Nucleus accumbens (tissue), 56 donors: Measurements from ENCODE around the gene C19orf38.
"Not testable (repeated sequence)": the region's sequence is repeated elsewhere in the genome, so short reads cannot be mapped to it uniquely, and the experiment has no call there.

Experiments used
- DNase-seq, 56 donors: peaks; one replicate each; lab custom pipeline; 2025; lab: John Stamatoyannopoulos, UW

C19orf38 gene

DNA sequence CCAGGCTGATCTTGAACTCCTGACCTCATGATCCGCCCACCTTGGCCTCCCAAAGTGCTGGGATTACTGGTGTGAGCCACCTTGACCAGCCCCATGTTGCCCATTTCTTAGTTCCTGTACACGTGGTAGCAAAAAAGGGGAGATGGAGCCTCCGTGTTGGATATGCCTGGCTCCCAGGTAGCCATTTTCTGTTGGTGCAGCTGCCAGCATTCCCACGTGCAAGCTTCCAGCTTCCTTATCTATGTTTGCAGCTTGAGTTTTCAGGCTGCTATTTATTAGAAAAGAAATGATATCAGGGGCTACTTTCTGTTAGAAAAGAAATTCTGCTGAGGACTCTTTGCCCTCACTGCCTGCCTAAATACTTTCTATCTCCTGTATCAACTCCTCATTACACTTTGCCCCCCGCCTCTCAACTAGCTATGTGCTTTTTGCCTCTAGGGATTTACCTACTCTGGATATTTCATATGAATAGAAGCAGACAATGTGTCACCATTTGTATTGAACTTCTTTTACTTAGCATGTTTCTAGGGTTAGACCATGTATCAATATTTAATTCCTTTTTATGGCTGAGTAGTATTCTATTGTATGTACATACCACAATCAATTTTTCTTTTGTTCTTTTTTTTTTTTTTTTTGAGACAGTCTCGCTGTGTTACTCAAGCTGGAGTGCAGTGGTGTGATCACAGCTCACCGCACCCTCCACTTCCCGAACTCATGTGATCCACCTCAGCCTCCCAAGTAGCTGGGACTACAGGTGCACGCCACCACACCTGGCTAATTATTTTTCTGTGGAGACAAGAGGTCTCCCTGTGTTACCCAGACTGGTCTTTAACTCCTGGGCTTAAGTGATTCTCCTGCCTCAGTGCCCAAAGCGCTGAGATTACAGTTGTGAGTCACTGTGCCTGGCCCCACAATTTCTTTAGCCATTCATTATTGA lies 8.8 kb upstream of the C19orf38 start:
- no peak for DNase-seq

GRCh38 chr19:10842788-10843187 lies 5.4 kb upstream of the C19orf38 start:
- no peak for DNase-seq

DNA sequence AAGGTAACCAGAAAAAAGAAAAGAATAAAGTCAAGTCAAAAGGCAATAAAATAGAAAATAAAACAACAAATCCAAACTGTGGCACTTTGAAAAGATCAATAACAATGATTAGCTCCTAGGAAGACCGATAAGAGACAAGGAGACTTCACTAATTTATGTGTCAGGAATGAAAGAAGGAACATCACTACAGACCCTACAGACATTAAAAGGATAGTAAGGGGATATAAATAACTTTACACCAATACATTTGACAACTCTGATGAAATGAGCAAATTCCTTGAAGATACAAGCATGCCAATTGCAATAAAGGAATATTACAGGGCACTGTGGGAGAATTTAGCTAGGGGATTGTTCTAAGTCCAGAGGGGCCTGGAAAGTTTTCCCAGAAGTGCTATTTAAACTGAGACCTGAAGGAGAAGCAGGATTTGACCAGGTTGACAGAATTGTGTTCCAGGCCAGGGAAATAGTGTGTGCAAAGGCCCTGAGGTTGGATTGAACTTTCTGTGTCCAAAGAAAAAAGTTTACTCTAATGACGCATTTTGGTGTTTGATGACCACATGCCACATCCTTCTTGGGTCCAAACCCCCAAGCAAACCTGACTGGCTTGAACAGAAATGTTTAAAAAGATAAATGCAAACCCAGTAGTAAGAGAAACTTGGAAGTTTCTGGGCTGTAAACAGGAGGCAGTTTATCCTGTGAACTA lies 1.6 kb upstream of the C19orf38 start:
- no peak for DNase-seq

- DNase-seq = no peak
Measured at GRCh38 chr19:10850631-10851030, 2.4 kb downstream of the C19orf38 start.

- no peak for DNase-seq
Measured at GRCh38 chr19:10852098-10852800, 4.0 kb downstream of the C19orf38 start.

- DNase-seq = no peak
Measured at GRCh38 chr19:10852941-10853340, 4.7 kb downstream of the C19orf38 start.

GRCh38 chr19:10854350-10855089 lies 6.3 kb downstream of the C19orf38 start:
- no peak for DNase-seq

DNA sequence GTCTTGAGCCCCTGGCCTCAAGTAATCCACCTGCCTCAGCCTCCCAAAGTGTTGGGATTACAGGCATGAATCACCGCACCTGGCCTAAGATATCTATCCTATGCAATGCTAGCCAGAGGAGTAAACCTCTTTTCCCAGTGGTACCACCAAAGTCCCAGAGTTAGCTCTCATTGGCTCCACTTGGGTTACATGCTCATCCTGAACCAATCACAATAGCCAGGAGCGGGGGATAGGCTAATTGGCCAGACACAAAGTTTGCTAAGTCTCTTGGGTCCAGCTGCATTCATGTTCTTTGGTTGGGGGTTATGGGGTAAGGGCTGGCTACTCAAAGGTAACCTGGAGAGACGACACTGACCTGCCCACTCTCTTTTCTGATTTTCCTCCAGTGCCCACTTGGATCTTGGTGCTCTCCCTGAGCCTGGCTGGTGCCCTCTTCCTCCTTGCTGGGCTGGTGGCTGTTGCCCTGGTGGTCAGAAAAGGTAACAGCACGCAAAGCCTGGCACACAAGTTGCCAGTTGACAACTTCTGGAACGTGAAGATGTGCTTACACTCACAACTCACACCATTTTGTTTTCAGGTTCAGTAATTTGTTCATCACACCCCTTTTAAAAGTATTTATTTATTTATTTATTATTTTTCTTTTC lies 7.8 kb downstream of the C19orf38 start:
- no peak for DNase-seq

GRCh38 chr19:10856899-10857298 lies 8.7 kb downstream of the C19orf38 start:
- DNase-seq = not testable (repeated sequence)

DNA sequence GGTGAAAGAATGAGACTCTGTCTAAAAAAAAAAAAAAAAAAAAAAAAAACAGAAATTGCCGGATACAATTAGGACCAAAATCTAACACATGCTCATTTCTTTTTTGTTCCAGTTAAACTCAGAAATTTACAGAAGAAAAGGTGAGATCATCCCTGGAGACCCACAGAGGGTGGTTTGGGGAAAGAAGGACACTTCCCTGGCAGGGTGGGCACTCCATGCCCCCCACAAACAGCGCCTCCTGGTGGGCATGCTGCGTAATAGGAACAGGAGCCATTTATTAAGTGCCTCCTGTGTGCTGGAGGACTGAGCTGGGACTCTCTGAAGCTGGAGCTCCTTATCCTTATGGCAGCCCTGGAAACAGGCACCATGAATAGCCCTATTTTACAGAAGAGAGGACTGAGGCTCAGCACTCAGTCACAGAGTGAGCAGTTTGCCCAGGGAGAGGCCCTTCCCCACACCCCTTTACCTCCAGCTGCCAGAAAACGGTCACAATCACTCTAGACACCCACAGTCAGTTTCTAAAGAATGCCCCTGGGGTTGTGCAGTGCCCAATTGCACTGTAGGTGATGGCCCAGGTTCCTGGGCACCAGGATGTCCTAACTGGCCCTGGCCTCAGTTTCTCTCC lies 10.1 kb downstream of the C19orf38 start:
- DNase-seq = no peak

GRCh38 chr19:10861103-10861651 lies 13.0 kb downstream of the C19orf38 start:
- DNase-seq = no peak

DNA sequence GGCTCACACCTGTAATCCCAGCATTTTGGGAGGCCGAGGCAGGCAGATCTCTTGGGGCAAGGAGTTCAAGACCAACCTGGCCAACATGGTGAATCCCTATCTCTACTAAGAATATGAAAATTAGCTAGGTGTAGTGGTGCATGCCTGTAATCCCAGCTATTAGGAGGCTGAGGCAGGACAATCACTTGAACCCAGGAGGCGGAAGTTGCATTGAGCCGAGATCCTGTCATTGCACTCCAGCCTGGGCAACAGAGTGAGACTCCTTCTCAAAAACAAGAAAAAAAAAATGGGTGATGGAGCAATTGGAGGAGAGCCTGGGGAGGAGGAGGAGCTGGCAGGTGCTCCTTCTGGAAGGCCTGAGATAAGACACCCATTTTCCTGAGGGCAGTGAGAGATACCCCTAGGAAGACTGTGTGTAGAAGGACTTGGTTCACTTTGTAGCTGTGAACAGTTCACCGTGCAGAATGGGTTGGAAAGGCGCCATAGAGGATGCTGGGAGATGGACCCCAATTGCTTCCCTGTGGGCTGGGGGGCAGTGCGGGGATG lies 14.4 kb downstream of the C19orf38 start:
- DNase-seq = no peak

DNA sequence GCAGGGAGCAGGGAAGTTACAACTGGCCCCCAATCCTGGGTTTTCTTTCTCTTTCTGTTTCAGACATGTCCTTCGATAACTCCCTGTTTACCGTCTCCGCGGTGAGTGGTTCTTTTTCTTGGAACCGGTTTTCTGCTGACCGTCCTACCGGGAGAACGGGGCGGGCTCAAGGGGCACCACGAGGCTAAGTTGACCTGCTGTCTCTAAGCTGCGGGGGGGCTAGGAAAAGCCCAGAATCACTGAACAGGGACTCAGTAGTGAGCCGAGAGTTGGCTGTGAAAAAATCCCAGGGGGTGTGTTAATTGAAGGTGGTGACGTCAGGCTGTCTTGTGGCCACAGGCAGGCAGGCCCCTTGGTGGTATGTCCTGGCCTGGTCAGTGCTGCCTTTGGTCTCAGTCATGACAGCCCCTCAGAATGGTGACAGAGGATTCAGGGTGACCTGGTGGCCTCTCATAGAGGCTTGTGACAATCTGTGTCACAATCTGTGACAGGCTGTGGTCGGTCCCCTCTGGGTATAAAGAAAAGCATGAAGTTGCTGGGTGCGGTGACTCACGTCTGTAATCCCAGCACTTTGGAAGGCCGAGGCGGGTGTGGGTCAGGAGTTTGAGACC lies 15.0 kb downstream of the C19orf38 start:
- DNase-seq = peak in 1 of 56 donors; percentile 6

DNA sequence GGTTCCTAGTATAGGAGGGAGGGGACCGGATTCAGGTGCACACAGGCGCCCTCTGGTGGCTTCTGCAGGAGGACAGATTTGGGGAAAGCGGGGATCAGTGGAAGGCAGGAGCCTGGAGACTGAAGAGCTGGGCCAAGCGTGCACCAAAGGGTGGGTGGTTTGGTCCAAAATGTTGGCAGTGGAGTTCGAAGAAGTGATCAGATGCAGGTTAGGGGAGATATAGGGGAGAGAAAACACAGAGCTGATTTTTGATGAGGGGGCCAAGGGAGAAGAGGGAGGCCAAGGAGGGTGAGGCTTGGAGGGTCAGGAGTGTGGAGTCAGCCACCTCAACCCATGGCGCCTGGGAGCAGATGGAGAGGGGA lies 16.3 kb downstream of the C19orf38 start:
- peak in 53 of 56 donors; percentile 14 to 92 (median 63) for DNase-seq

DNA sequence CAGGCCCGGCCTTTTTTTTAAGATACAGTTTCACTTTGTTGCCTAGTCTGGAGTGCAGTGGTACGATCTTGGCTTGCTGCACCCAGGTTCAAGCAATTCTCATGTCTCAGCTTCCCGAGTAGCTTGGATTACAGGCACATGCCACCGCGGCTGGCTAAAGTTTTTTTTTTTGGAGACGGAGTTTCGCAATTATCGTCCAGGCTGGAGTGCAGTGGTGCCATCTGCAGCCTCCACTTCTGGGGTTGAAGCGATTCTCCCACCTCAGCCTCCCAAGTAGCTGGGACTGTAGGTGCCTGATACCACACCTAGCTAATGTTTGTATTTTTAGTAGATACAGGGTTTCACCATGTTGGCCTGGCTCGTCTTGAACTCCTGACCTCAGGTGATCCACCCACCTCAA lies 18.3 kb downstream of the C19orf38 start:
- DNase-seq = no peak

DNA sequence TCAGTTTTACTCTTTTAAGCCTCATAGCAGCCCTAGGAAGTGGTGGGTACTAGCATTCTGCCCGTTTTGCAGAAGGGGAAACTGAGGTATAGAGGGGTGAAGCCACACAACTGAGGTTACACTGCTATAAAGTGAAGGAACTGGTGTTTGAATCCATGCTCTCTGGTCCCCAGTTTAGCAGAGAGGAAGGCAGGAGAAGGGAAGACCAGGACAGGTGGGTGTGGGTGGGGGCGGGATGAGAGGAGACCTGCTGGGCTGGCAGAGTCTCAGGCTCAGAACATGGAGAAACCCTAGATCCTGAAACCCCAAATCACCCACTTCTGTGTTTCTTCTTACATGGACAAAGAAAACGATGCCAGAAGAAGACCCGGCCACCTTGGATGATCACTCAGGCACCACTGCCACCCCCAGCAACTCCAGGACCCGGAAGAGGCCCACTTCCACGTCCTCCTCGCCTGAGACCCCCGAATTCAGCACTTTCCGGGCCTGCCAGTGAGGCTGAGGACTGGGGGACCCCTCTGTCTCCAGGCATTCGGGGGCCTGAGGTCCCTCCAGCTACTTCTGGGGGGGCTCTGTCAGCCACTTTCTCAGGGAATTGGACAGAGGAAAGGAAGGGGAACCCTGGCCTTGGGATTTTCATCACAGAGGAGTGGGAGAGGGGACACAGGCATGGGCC lies 20.8 kb downstream of the C19orf38 start:
- DNase-seq = no peak

GRCh38 chr19:10869872-10870311 lies 21.7 kb downstream of the C19orf38 start:
- DNase-seq = not testable (repeated sequence)

GRCh38 chr19:10870501-10870954 lies 22.3 kb downstream of the C19orf38 start:
- DNase-seq = no peak
